CD14-positive monocyte (primary cell): ENCODE results near the gene TGDS. TPM values are rescaled to one million over a fixed set of nuclear protein-coding genes. Genes with fewer than 3 reads are reported as not detected.

Experiments
- DNase-seq, 3 donors: peaks; one replicate each; pipeline ENCODE4 v3.0.0-alpha.2; 2011 to 2022
- H2AFZ ChIP-seq: 2 replicates; pipeline ENCODE4 v1.6.0; 2012; ENCODE audit warnings: mild to moderate bottlenecking, low read depth, low read length, inconsistent platforms; ENCODE audit not compliant: insufficient read depth, poor library complexity, severe bottlenecking
- H3K27ac ChIP-seq, 2 donors: 1 replicate in 1 of 2; 2 replicates in 1 of 2; pipeline ENCODE4 v1.5.1; 2012 to 2013; ENCODE audit warnings: low read length in 2 of 2, control low read depth in 1 of 2, inconsistent platforms in 1 of 2, low read depth in 1 of 2, mild to moderate bottlenecking in 1 of 2
- H3K27me3 ChIP-seq, 2 donors: one replicate each; pipeline versions ENCODE4 v1.6.0 to v1.6.1; 2011 to 2013; ENCODE audit warnings: low read length in 2 of 2; ENCODE audit not compliant: control insufficient read depth in 2 of 2, insufficient read depth in 2 of 2
- H3K36me3 ChIP-seq, 2 donors: replicated peaks in 1 of 2; 1 replicate in 1 of 2; 2 replicates in 1 of 2; pipeline versions ENCODE4 v1.5.1 to v1.6.1; 2012 to 2013; ENCODE audit warnings: low read length in 2 of 2, control low read depth in 1 of 2, inconsistent platforms in 1 of 2, mild to moderate bottlenecking in 1 of 2; ENCODE audit not compliant: insufficient read depth in 2 of 2, control insufficient read depth in 1 of 2
- H3K4me1 ChIP-seq, 2 donors: 1 replicate in 1 of 2; 2 replicates in 1 of 2; pipeline versions ENCODE4 v1.5.1 to v1.6.1; 2012 to 2013; ENCODE audit warnings: low read length in 2 of 2, control low read depth in 1 of 2, inconsistent platforms in 1 of 2, mild to moderate bottlenecking in 1 of 2, moderate library complexity in 1 of 2; ENCODE audit not compliant: insufficient read depth in 2 of 2, control insufficient read depth in 1 of 2
- H3K4me2 ChIP-seq: replicated peaks from 2 replicates; pipeline ENCODE3; 2012; ENCODE audit warnings: low read length, moderate library complexity, mild to moderate bottlenecking; ENCODE audit not compliant: poor library complexity, severe bottlenecking; ENCODE audit errors: extremely low read depth
- H3K4me3 ChIP-seq, 3 experiments: fragments of 200-600 bp in 1 of 3; sonication (generic) in 1 of 3; replicated peaks in 1 of 3; 1 replicate in 2 of 3; 2 replicates in 1 of 3; pipeline ENCODE4 v1.5.1; 2011 to 2013; ENCODE audit warnings: low read length in 3 of 3, mild to moderate bottlenecking in 3 of 3, control low read depth in 2 of 3, low read depth in 2 of 3, inconsistent platforms in 1 of 3, moderate library complexity in 1 of 3
- H3K79me2 ChIP-seq: 2 replicates; pipeline ENCODE4 v1.6.0; 2012; ENCODE audit warnings: mild to moderate bottlenecking, control low read depth, inconsistent platforms, low read length, moderate library complexity; ENCODE audit not compliant: insufficient read depth
- H3K9ac ChIP-seq: 2 replicates; pipeline ENCODE4 v1.6.0; 2017; ENCODE audit warnings: low read length, mild to moderate bottlenecking; ENCODE audit not compliant: insufficient read depth, poor library complexity, severe bottlenecking
- H3K9me3 ChIP-seq, 2 donors: replicated peaks in 1 of 2; 1 replicate in 1 of 2; 2 replicates in 1 of 2; pipeline versions ENCODE4 v1.5.1 to v1.6.1; 2012 to 2013; ENCODE audit warnings: low read length in 2 of 2, control low read depth in 1 of 2; ENCODE audit not compliant: control insufficient read depth in 1 of 2, insufficient read depth in 1 of 2
- H4K20me1 ChIP-seq: 2 replicates; pipeline ENCODE4 v1.6.0; 2012; ENCODE audit warnings: mild to moderate bottlenecking, low read length, control low read depth, moderate library complexity; ENCODE audit not compliant: insufficient read depth
- H3K27ac Mint-ChIP-seq, 7 donors: one replicate each; pipeline ENCODE4 v1.8.0; 2020; ENCODE audit warnings: mild to moderate bottlenecking in 7 of 7, mixed read lengths in 7 of 7, moderate library complexity in 6 of 7, inconsistent platforms in 2 of 7
- H3K27me3 Mint-ChIP-seq, 3 donors: one replicate each; pipeline ENCODE4 v1.8.0; 2021 to 2022; ENCODE audit warnings: low read depth in 3 of 3, mild to moderate bottlenecking in 3 of 3, mixed read lengths in 3 of 3, moderate library complexity in 3 of 3, inconsistent platforms in 1 of 3
- H3K36me3 Mint-ChIP-seq, 2 donors: one replicate each; pipeline ENCODE4 v1.8.0; 2020; ENCODE audit warnings: mixed read lengths in 2 of 2, inconsistent platforms in 1 of 2, mild to moderate bottlenecking in 1 of 2
- H3K4me1 Mint-ChIP-seq: one replicate; pipeline ENCODE4 v1.8.0; 2020; ENCODE audit warnings: mild to moderate bottlenecking, mixed read lengths
- H3K4me3 Mint-ChIP-seq, 2 donors: one replicate each; pipeline ENCODE4 v1.8.0; 2020; ENCODE audit warnings: mild to moderate bottlenecking in 2 of 2, mixed read lengths in 2 of 2, moderate library complexity in 1 of 2
- H3K9me3 Mint-ChIP-seq, 7 donors: one replicate each; pipeline ENCODE4 v1.8.0; 2020 to 2022; ENCODE audit warnings: mixed read lengths in 7 of 7, mild to moderate bottlenecking in 6 of 7, moderate library complexity in 6 of 7, inconsistent platforms in 2 of 7
- CTCF ChIP-seq: fragments of 200-600 bp; IDR thresholded peaks from one replicate; pipeline ENCODE4 v1.8.0; 2022; ENCODE audit warnings: antibody characterized with exemption, mild to moderate bottlenecking
- WGBS: methylation state at CpG from one replicate; pipeline ENCODE4 v1.1.5; 2013; ENCODE audit warnings: missing lambda C conversion rate; ENCODE audit not compliant: insufficient coverage; 5-methylcytosine and 5-hydroxymethylcytosine counted together
- intact Hi-C, 2 donors: fragments of 100-400 bp; cut with micrococcal nuclease; formaldehyde crosslinking; loops; one replicate each; pipeline versions ENCODE4 v1.15.0 to v1.15.1; 2023
- polyA plus RNA-seq, 3 donors: library from polyadenylated mRNA; depleted of rRNA in 1 of 3; unstranded in 2 of 3; stranded (reverse) in 1 of 3; fragments of 300-500 nt in 2 of 3; fragments of >200 nt in 1 of 3; fragmentation: Illumina TruSeq in 2 of 3; gene quantifications; 1 replicate in 2 of 3; 2 replicates in 1 of 3; pipeline ENCODE4 v1.2.3, GENCODE V29; 2012 to 2021

Gene TGDS
- polyA plus RNA-seq, 3 donors = 5.2 to 6.8 (median 5.6) TPM

GRCh38 chr13:94559222-94559795, 36.6 kb downstream of the TGDS start:
- Histone ChIP-seq H3K36me3 (no peaks in the 10 kb centered on the region), H3K9ac (no peak overlapping the region), H3K79me2 (no peaks in the 10 kb centered on the region), H2AFZ (no peak overlapping the region), H3K9me3 (no peaks in the 10 kb centered on the region), H3K27ac (no peak overlapping the region), H3K4me3 (no peak overlapping the region), H3K27me3 (no peaks in the 10 kb centered on the region), H3K4me1 (no peaks in the 10 kb centered on the region), H3K4me2 (no peak overlapping the region), H4K20me1 (no peaks in the 10 kb centered on the region)
- H3K27ac Mint-ChIP-seq = no peak overlapping the region
- WGBS = 100% methylated on average over 1 of the region's 6 CpGs
- H3K4me1 Mint-ChIP-seq = peaks cover 4% of the 10 kb centered on the region
- intact Hi-C loops = no loop called here
- peaks cover 0 to 3% (median 0%) of the 10 kb centered on the region in 7 donors for H3K9me3 Mint-ChIP-seq
- no peak overlapping the region for H3K4me3 Mint-ChIP-seq
- no peak for DNase-seq
- no peak for TF ChIP-seq CTCF
- H3K36me3 Mint-ChIP-seq = peaks cover 2 to 8% of the 10 kb centered on the region in 2 donors
- peaks cover 2 to 7% (median 2%) of the 10 kb centered on the region in 3 donors for H3K27me3 Mint-ChIP-seq

GRCh38 chr13:94558716-94559115, 37.2 kb downstream of the TGDS start:
- TF ChIP-seq CTCF = no peak
- intact Hi-C loops = no loop called here
- Mint-ChIP-seq H3K4me1 (peaks cover 4% of the 10 kb centered on the region), H3K36me3 (peaks cover 2 to 8% of the 10 kb centered on the region in 2 donors), H3K9me3 (peaks cover 0 to 3% (median 0%) of the 10 kb centered on the region in 7 donors), H3K27ac (no peak overlapping the region), H3K27me3 (peaks cover 2 to 7% (median 2%) of the 10 kb centered on the region in 3 donors), H3K4me3 (no peak overlapping the region)
- Histone ChIP-seq H3K9ac (no peak overlapping the region), H3K9me3 (no peaks in the 10 kb centered on the region), H3K4me3 (no peak overlapping the region), H2AFZ (no peak overlapping the region), H3K36me3 (no peaks in the 10 kb centered on the region), H3K27me3 (no peaks in the 10 kb centered on the region), H3K4me2 (no peak overlapping the region), H4K20me1 (no peaks in the 10 kb centered on the region), H3K27ac (no peak overlapping the region), H3K79me2 (no peaks in the 10 kb centered on the region), H3K4me1 (no peaks in the 10 kb centered on the region)
- 86% methylated on average over 3 of the region's 6 CpGs for WGBS
- DNase-seq = peak in 1 of 3 donors; percentile 11
